ENCODE measurements around the gene TMPRSS7.

GRCh38 chr3:112117841-112118571 is 83.5 kb downstream of the TMPRSS7 start:
- TF ChIP-seq CTCF (conservative IDR thresholded peaks at IDR 0.05 in 1 of 2, IDR thresholded peaks at IDR 0.05 in 1 of 2; ENCODE audit: extremely low read depth in 1 of 2, insufficient read depth in 1 of 2, low read depth in 1 of 2, low read length in 2 of 2) (no peak), EZH2 (IDR thresholded peaks at IDR 0.05; ENCODE audit: borderline replicate concordance, low read length) (no peak)

Measured in mammary epithelial cell (primary cell).